HUES6 (cell line): Measurements from ENCODE around the gene TAB3.

ENCODE experiments used
- H3K27ac ChIP-seq: 2 replicates; pipeline ENCODE4 v1.7.0; 2013; ENCODE audit warnings: low read depth, mild to moderate bottlenecking, low read length, inconsistent platforms
- H3K27me3 ChIP-seq: 2 replicates; pipeline ENCODE4 v1.6.1; 2013; ENCODE audit warnings: low read length; ENCODE audit not compliant: control insufficient read depth, insufficient read depth
- H3K36me3 ChIP-seq: 2 replicates; pipeline ENCODE4 v1.6.1; 2013; ENCODE audit warnings: low read length; ENCODE audit not compliant: control insufficient read depth, insufficient read depth
- H3K4me1 ChIP-seq: 2 replicates; pipeline ENCODE4 v1.6.1; 2013; ENCODE audit warnings: low read length; ENCODE audit not compliant: control insufficient read depth, insufficient read depth
- H3K4me3 ChIP-seq: 2 replicates; pipeline ENCODE4 v1.5.1; 2013; ENCODE audit warnings: low read depth, low read length
- H3K9ac ChIP-seq: one replicate; pipeline ENCODE4 v1.6.1; 2013; ENCODE audit warnings: mild to moderate bottlenecking, low read length
- H3K9me3 ChIP-seq: 2 replicates; pipeline ENCODE4 v1.6.1; 2013; ENCODE audit warnings: low read depth, low read length; ENCODE audit not compliant: control insufficient read depth, insufficient read depth

The TAB3 gene, protein sequence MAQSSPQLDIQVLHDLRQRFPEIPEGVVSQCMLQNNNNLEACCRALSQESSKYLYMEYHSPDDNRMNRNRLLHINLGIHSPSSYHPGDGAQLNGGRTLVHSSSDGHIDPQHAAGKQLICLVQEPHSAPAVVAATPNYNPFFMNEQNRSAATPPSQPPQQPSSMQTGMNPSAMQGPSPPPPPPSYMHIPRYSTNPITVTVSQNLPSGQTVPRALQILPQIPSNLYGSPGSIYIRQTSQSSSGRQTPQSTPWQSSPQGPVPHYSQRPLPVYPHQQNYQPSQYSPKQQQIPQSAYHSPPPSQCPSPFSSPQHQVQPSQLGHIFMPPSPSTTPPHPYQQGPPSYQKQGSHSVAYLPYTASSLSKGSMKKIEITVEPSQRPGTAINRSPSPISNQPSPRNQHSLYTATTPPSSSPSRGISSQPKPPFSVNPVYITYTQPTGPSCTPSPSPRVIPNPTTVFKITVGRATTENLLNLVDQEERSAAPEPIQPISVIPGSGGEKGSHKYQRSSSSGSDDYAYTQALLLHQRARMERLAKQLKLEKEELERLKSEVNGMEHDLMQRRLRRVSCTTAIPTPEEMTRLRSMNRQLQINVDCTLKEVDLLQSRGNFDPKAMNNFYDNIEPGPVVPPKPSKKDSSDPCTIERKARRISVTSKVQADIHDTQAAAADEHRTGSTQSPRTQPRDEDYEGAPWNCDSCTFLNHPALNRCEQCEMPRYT

DNA sequence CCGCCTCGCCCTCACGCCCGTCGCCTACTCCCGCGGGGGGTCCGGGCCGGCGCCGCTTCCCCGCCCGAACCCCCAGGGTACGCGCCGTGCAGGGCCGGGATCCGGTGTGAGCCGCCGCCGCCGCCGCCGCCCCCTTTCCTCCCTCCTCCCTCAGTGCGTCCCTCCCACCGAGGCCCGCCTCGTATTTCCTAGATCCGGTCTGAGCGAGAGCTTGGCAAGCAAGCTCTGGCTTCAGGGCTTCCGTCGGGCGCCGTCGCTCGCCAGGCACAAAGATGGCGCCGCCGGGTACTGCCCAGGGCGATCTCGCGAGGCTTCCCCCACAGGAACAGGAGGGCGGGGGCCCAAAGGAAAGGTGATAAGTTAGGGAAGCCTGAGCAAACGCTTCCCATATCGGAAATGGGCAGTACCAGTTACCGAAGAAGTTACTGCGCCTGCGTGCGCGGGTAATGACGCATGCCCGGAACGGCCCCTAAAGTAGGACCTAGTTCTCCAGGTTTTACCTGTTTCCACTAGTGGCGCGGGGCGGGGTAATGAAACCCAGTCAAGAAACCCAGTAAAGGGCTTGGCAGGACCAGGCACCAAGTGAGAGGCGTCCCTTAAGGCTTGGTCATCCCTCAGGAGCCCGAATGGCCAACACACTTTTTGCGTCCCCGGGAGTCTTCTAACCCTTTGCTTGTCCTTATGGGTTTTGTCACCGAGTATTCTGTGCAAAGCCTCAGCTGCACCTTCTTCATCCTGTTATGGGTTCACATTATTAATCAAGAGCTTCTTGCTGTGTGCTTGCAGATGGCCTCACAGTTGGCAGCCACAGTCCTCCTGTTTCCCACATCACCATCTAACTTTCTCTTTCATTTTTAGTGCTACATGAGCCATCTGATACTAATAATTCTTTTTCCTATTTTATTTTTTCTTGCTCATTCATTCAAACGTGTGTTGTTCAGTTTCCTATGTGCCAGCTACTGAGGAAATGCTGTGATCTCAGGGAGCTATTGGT is at the start of gene TAB3:
Gene TAB3, minus strand, starts transcription at position 108 of the 994 bp plus-strand sequence. CDS start 29,666 bp downstream, outside the sequence.
- Histone ChIP-seq H3K4me1 (peaks cover 10% of the 10 kb centered on the region; the same call in 1 of the 2 replicates), H3K27me3 (peaks cover 3% of the 10 kb centered on the region; the same call in 1 of the 2 replicates), H3K27ac (peak within 1 kb of the TSS; percentile 37; the same call in 1 of the 2 replicates)

GRCh38 chrX:30938295-30938694 is 49.2 kb upstream of the TAB3 start:
- H3K9me3 ChIP-seq: peaks cover 5% of the 10 kb centered on the region
- peaks cover 3% of the 10 kb centered on the region; the same call in 1 of the 2 replicates for H3K4me1 ChIP-seq
- no peak overlapping the region for H3K9ac ChIP-seq
- no peaks in the 10 kb centered on the region for H3K36me3 ChIP-seq
- H3K4me3 ChIP-seq: no peak overlapping the region
- no peak overlapping the region for H3K27ac ChIP-seq
- no peaks in the 10 kb centered on the region for H3K27me3 ChIP-seq

More for the DNA sequence above, at the start of gene TAB3:
- Histone ChIP-seq H3K36me3 (no peaks in the 10 kb centered on the region), H3K9me3 (no peaks in the 10 kb centered on the region), H3K9ac (peak within 1 kb of the TSS; percentile 73), H3K4me3 (peak within 1 kb of the TSS; percentile 76)

GRCh38 chrX:30935985-30936384 is 46.9 kb upstream of the TAB3 start:
- H3K4me1 ChIP-seq: peaks cover 3% of the 10 kb centered on the region; the same call in 1 of the 2 replicates
- H3K4me3 ChIP-seq: no peak overlapping the region
- H3K27me3 ChIP-seq: no peaks in the 10 kb centered on the region; the same call in 1 of the 2 replicates
- H3K27ac ChIP-seq: no peak overlapping the region
- no peaks in the 10 kb centered on the region for H3K36me3 ChIP-seq
- H3K9ac ChIP-seq: no peak overlapping the region
- peaks cover 5% of the 10 kb centered on the region for H3K9me3 ChIP-seq

DNA sequence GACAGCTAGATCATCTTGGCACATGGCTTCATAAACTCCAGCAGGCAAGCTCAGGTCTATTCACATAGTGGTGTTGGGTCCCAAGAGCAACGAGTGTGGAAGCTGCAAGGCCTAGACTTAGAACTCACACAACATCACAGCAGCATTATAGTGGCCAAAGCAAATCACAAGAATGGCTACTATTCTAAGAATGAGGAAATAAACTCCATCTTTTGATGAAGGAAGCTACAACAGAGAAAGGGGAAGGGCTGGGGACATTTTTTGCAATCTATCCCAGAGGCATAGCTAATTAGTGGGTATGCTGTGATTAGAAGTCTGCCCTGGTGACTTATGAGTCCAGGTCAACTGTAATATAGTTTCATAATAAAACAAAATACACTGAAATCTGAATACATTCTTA is 42.9 kb upstream of the TAB3 start:
- Histone ChIP-seq H3K4me1 (peaks cover 3% of the 10 kb centered on the region; the same call in 1 of the 2 replicates), H3K27me3 (no peaks in the 10 kb centered on the region; the same call in 1 of the 2 replicates), H3K36me3 (no peaks in the 10 kb centered on the region), H3K27ac (no peak overlapping the region), H3K9ac (no peak overlapping the region), H3K4me3 (no peak overlapping the region), H3K9me3 (peaks cover 5% of the 10 kb centered on the region)

- H3K4me3 ChIP-seq: no peak overlapping the region
- peaks cover 5% of the 10 kb centered on the region for H3K9me3 ChIP-seq
Observed at GRCh38 chrX:30930679-30931078, 41.6 kb upstream of the TAB3 start.

DNA sequence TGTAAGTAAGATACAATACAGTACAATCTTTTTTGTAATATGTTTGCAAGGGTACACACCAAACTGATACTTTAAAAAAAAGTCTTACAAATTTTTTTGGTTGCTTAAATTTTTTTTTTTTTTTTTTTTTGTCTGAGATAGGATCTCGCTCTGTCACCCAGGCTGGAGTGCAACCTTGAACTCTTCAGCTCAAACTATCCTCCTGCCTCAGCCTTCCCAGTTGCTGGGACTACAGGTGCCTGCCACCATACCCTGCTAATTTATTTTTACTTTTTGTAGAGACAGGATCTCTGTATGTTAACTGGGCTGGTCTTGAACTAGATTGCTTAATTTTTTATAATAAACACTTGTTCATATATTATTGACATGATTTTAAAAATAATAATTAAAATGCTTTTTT is 41.1 kb upstream of the TAB3 start:
- Histone ChIP-seq H3K4me1 (no peaks in the 10 kb centered on the region), H3K27me3 (no peaks in the 10 kb centered on the region; the same call in 1 of the 2 replicates), H3K36me3 (no peaks in the 10 kb centered on the region), H3K9ac (no peak overlapping the region), H3K27ac (no peak overlapping the region), H3K9me3 (peaks cover 5% of the 10 kb centered on the region), H3K4me3 (no peak overlapping the region)

More at GRCh38 chrX:30930679-30931078, 41.6 kb upstream of the TAB3 start:
- no peak overlapping the region for H3K27ac ChIP-seq
- no peaks in the 10 kb centered on the region; the same call in 1 of the 2 replicates for H3K27me3 ChIP-seq
- H3K4me1 ChIP-seq: no peaks in the 10 kb centered on the region
- no peaks in the 10 kb centered on the region for H3K36me3 ChIP-seq
- H3K9ac ChIP-seq: no peak overlapping the region

GRCh38 chrX:30920271-30920670 is 31.2 kb upstream of the TAB3 start:
- H3K27ac ChIP-seq: no peak overlapping the region
- no peak overlapping the region for H3K4me3 ChIP-seq
- no peaks in the 10 kb centered on the region for H3K36me3 ChIP-seq
- H3K9me3 ChIP-seq: no peaks in the 10 kb centered on the region
- no peaks in the 10 kb centered on the region; the same call in 1 of the 2 replicates for H3K27me3 ChIP-seq
- H3K4me1 ChIP-seq: no peaks in the 10 kb centered on the region; the same call in 1 of the 2 replicates
- H3K9ac ChIP-seq: no peak overlapping the region

DNA sequence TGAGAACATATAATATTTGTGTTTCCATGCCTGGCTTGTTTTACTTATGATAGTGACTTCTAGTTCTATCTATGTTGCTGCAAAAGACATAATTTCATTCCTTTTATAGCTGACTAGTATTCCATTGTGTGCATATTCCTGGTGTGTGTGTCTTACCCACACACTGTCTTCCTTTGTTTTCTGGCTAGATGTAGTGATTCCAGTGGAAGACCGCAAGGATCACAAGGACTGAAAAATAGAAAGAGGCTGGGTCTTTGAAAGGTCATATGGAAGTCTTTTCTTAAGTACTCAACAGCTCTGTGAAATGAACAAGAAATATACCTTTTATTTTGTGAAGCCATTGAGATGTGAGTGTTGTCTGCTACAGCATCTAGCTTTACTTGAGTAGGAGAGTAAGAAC is 29.4 kb upstream of the TAB3 start:
- Histone ChIP-seq H3K27ac (no peak overlapping the region), H3K4me3 (no peak overlapping the region), H3K9ac (no peak overlapping the region), H3K36me3 (no peaks in the 10 kb centered on the region), H3K4me1 (no peaks in the 10 kb centered on the region; the same call in 1 of the 2 replicates), H3K9me3 (no peaks in the 10 kb centered on the region), H3K27me3 (no peaks in the 10 kb centered on the region; the same call in 1 of the 2 replicates)

DNA sequence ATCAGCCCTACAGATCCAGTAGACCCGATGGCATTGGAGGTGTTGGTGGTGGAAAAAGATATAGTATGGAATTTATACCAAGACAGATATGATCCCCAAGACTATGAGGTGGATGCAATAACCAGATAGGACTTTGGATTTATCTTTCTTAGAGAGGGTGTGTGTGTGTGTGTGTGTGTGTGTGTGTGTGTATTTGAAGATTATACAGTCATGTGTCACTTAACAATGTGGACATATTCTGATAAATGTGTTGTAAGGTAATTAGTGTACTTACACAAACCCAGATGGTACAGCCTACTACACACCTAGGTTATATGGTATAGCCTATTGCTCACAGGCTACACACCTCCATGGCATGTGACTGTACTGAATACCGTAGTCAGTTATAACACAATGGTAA is 24.4 kb upstream of the TAB3 start:
- Histone ChIP-seq H3K9ac (no peak overlapping the region), H3K9me3 (no peaks in the 10 kb centered on the region), H3K36me3 (no peaks in the 10 kb centered on the region), H3K4me1 (peaks cover 14% of the 10 kb centered on the region), H3K27me3 (no peaks in the 10 kb centered on the region; the same call in 1 of the 2 replicates), H3K4me3 (no peak overlapping the region), H3K27ac (no peak overlapping the region)
